K562 (cell line): Measurements from ENCODE around the gene TUBA8. TPM values are rescaled to one million over a fixed set of nuclear protein-coding genes. Genes with fewer than 3 reads are reported as not detected.
A peak's percentile ranks its signal among the peaks of the same experiment; 100 is the strongest.

ENCODE experiments used
- BCOR ChIP-seq: fragments of 450-650 bp; IDR thresholded peaks from 2 replicates; pipeline ENCODE4 v1.6.1; 2016
- CBX8 ChIP-seq: fragments of 200-600 bp; sonication (generic); IDR thresholded peaks from 2 replicates; pipeline ENCODE4 v1.6.1; 2012; ENCODE audit warnings: borderline replicate concordance, mixed run types, low read depth, mild to moderate bottlenecking, moderate library complexity, mixed read lengths, low read length, control low read depth, inconsistent platforms; ENCODE audit not compliant: poor library complexity, severe bottlenecking; ENCODE audit errors: extremely low read depth
- E2F3 ChIP-seq: fragments of 250-450 bp; sonication (Bioruptor Pico); IDR thresholded peaks from 2 replicates; pipeline ENCODE4 v1.4.0; 2020; ENCODE audit warnings: mild to moderate bottlenecking
- E2F6 ChIP-seq, 2 experiments: IDR thresholded peaks; 2 replicates each; pipeline ENCODE4 v1.6.1; 2011; ENCODE audit warnings: borderline replicate concordance in 1 of 2, control low read depth in 1 of 2, low read depth in 1 of 2, low read length in 1 of 2, mild to moderate bottlenecking in 1 of 2, mixed read lengths in 1 of 2, moderate library complexity in 1 of 2; ENCODE audit not compliant: insufficient read depth in 1 of 2, insufficient read length in 1 of 2, poor library complexity in 1 of 2, severe bottlenecking in 1 of 2; ENCODE audit errors: extremely low read depth in 1 of 2
- EHMT2 ChIP-seq: fragments of 450-650 bp; IDR thresholded peaks from 2 replicates; pipeline ENCODE4 v1.6.1; 2018; ENCODE audit warnings: antibody characterized with exemption
- ERF ChIP-seq: fragments of 450-650 bp; formaldehyde crosslinking; IDR thresholded peaks from 2 replicates; pipeline ENCODE4 v1.4.0; 2020; ENCODE audit warnings: mild to moderate bottlenecking, mixed read lengths
- GTF3C2 ChIP-seq: IDR thresholded peaks from 3 replicates; pipeline ENCODE4 v1.6.1; 2011; ENCODE audit warnings: borderline replicate concordance, mild to moderate bottlenecking, moderate library complexity; ENCODE audit not compliant: insufficient read length; ENCODE audit errors: extremely low read depth
- KAT7 ChIP-seq: sonication (generic); formaldehyde crosslinking; IDR thresholded peaks from 2 replicates; pipeline ENCODE4 v1.8.0; 2022; ENCODE audit warnings: missing genetic modification reagents, mild to moderate bottlenecking, borderline replicate concordance
- POLR2AphosphoS2 ChIP-seq: IDR thresholded peaks from 2 replicates; pipeline ENCODE4 v1.6.1; 2012; ENCODE audit warnings: low read length, improper control_type of control experiment
- RAD51 ChIP-seq: fragments of 450-650 bp; IDR thresholded peaks from 2 replicates; pipeline ENCODE4 v1.7.1; 2016; ENCODE audit warnings: low read depth, mild to moderate bottlenecking, borderline replicate concordance
- RUNX1 ChIP-seq: sonication (generic); IDR thresholded peaks from 2 replicates; pipeline ENCODE4 v1.6.1; 2016; ENCODE audit warnings: antibody characterized with exemption, low read depth
- SIN3A ChIP-seq, 2 experiments: fragments of 150-350 bp in 1 of 2; IDR thresholded peaks; 2 replicates each; pipeline ENCODE4 v1.6.1; 2011 to 2016; ENCODE audit warnings: borderline replicate concordance in 2 of 2, low read depth in 2 of 2, low read length in 2 of 2, mild to moderate bottlenecking in 2 of 2, moderate library complexity in 2 of 2; ENCODE audit not compliant: control insufficient read depth in 1 of 2
- TCF7L2 ChIP-seq: fragments of 150-350 bp; IDR thresholded peaks from 2 replicates; pipeline ENCODE4 v1.6.1; 2016; ENCODE audit warnings: low read depth, mild to moderate bottlenecking, low read length, moderate library complexity
- TEAD4 ChIP-seq, 2 experiments: sonication (generic) in 1 of 2; formaldehyde crosslinking in 1 of 2; IDR thresholded peaks; 2 replicates each; pipeline versions ENCODE4 v1.6.1 to v1.8.0; 2012 to 2022; ENCODE audit warnings: borderline replicate concordance in 1 of 2, inconsistent platforms in 1 of 2, low read length in 1 of 2, mild to moderate bottlenecking in 1 of 2, missing genetic modification reagents in 1 of 2
- ZNF133 ChIP-seq: fragments of 250-450 bp; sonication (Bioruptor Pico); IDR thresholded peaks from 2 replicates; pipeline ENCODE4 v1.4.0; 2020; ENCODE audit warnings: mild to moderate bottlenecking
- ZNF197 ChIP-seq: fragments of 200-800 bp; sonication (Bioruptor generic); IDR thresholded peaks from 2 replicates; pipeline ENCODE4 v1.6.1; 2016; ENCODE audit warnings: low read depth, missing genetic modification characterization, missing compliant biosample characterization
- ZNF24 ChIP-seq: fragments of 450-650 bp; IDR thresholded peaks from 2 replicates; pipeline ENCODE4 v1.6.1; 2016
- ZNF395 ChIP-seq: fragments of 200-800 bp; sonication (Bioruptor generic); IDR thresholded peaks from 2 replicates; pipeline ENCODE4 v1.6.1; 2017; ENCODE audit warnings: missing genetic modification characterization, missing compliant biosample characterization
- ZNF41 ChIP-seq: fragments of 250-450 bp; sonication (Bioruptor Pico); conservative IDR thresholded peaks from 2 replicates; pipeline ENCODE4 v1.4.0; 2020; ENCODE audit warnings: mild to moderate bottlenecking
- ZNF655 ChIP-seq: fragments of 250-450 bp; sonication (Bioruptor Pico); IDR thresholded peaks from 2 replicates; pipeline ENCODE4 v1.5.0; 2021
- polyA plus RNA-seq, 8 experiments: library from polyadenylated mRNA; depleted of rRNA in 4 of 8; stranded (reverse) in 5 of 8; unstranded in 3 of 8; fragments of >200 nt; fragmentation: Nextera tagmentation in 2 of 8; fragmentation: Illumina TruSeq in 1 of 8; extraction: Ambion mirVana in 2 of 8; extraction: Trizol in 1 of 8; gene quantifications; 2 replicates each; pipeline versions ENCODE4 v1.2.1 to v1.2.3, GENCODE V29; 2011 to 2014; ENCODE audit warnings: inconsistent platforms in 1 of 8, missing spikeins in 1 of 8
- total RNA-seq, 7 experiments: library from RNA; depleted of rRNA in 6 of 7; stranded (reverse); fragments of >200 nt in 6 of 7; fragmentation: Illumina TruSeq in 2 of 7; extraction: Trizol in 2 of 7; gene quantifications; 2 replicates each; pipeline versions ENCODE4 v1.2.1 to v1.2.3, GENCODE V29; 2011 to 2021; ENCODE audit warnings: low replicate concordance in 1 of 7

TUBA8 gene
- total and polyA plus RNA-seq, 9 of the 15 experiments (the other 6 are each of a cell fraction or from before 2014, with no cell fraction given) = 0.07 to 1.1 (median 0.65) TPM

- TF ChIP-seq ERF (no peak), ZNF197 (CRISPR knock-in tag) (no peak), TCF7L2 (no peak), EHMT2 (no peak), POLR2AphosphoS2 (no peak), ZNF655 (CRISPR knock-in tag) (no peak), CBX8 (no peak), RAD51 (no peak), RUNX1 (no peak), ZNF133 (CRISPR knock-in tag) (no peak), E2F6 (IDR thresholded peaks at IDR 0.05; ENCODE audit: borderline replicate concordance in 1 of 2, extremely low read depth in 1 of 2, insufficient read depth in 1 of 2, insufficient read length in 1 of 2, low read depth in 1 of 2, low read length in 1 of 2, poor library complexity in 1 of 2, severe bottlenecking in 1 of 2) (no peak), TEAD4 (IDR thresholded peaks at IDR 0.05; ENCODE audit: low read length) (no peak), TEAD4 (CRISPR knock-in tag; IDR thresholded peaks at IDR 0.05; ENCODE audit: borderline replicate concordance) (no peak), E2F3 (CRISPR knock-in tag) (no peak), ZNF395 (CRISPR knock-in tag) (no peak), ZNF41 (CRISPR knock-in tag) (no peak), GTF3C2 (no peak), KAT7 (CRISPR knock-in tag) (no peak), SIN3A (IDR thresholded peaks at IDR 0.05; ENCODE audit: borderline replicate concordance in 2 of 2, control insufficient read depth in 1 of 2, low read depth in 2 of 2, low read length in 2 of 2) (peak in 1 of 2 experiments; percentile 48; a peak in 1 of 4 replicates), BCOR (peak; percentile 38; the same call in 1 of the 2 replicates), ZNF24 (no peak)
Observed at GRCh38 chr22:18078329-18079041, 32.1 kb upstream of the TUBA8 start (continued).
